ENCODE data around the gene ADIPOR2.

- TF ChIP-seq, protein P1, sequence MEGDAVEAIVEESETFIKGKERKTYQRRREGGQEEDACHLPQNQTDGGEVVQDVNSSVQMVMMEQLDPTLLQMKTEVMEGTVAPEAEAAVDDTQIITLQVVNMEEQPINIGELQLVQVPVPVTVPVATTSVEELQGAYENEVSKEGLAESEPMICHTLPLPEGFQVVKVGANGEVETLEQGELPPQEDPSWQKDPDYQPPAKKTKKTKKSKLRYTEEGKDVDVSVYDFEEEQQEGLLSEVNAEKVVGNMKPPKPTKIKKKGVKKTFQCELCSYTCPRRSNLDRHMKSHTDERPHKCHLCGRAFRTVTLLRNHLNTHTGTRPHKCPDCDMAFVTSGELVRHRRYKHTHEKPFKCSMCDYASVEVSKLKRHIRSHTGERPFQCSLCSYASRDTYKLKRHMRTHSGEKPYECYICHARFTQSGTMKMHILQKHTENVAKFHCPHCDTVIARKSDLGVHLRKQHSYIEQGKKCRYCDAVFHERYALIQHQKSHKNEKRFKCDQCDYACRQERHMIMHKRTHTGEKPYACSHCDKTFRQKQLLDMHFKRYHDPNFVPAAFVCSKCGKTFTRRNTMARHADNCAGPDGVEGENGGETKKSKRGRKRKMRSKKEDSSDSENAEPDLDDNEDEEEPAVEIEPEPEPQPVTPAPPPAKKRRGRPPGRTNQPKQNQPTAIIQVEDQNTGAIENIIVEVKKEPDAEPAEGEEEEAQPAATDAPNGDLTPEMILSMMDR (conservative IDR thresholded peaks at IDR 0.05; ENCODE audit: low read length), result no peak
- TF ChIP-seq EZH2phosphoT487 (IDR thresholded peaks at IDR 0.05; ENCODE audit: borderline replicate concordance, low read depth, low read length), result no peak
These were observed 146.8 kb downstream of the ADIPOR2 start for GRCh38 chr12:1837541-1838204.
